Fibroblast of the aortic adventitia (primary cell): ENCODE measurements around the gene ACO2. TPM values are rescaled to one million over a fixed set of nuclear protein-coding genes. Genes with fewer than 3 reads are reported as not detected.

ENCODE experiments used
- DNase-seq: peaks from one replicate; pipeline ENCODE4 v3.0.0-alpha.2; 2010; ENCODE audit warnings: low read depth
- H3K4me3 ChIP-seq: 2 replicates; pipeline ENCODE4 v1.5.1; 2011; ENCODE audit warnings: low read depth, mild to moderate bottlenecking, control low read depth, low read length, moderate library complexity
- CTCF ChIP-seq: IDR thresholded peaks from 2 replicates; pipeline ENCODE4 v1.5.1; 2011; ENCODE audit warnings: mild to moderate bottlenecking, low read length, control low read depth, inconsistent platforms; ENCODE audit not compliant: insufficient read depth
- total RNA-seq: library from RNA; depleted of rRNA; stranded (reverse); fragments of >200 nt; gene quantifications from 2 replicates; pipeline ENCODE4 v1.2.3, GENCODE V29; 2012; ENCODE audit warnings: low replicate concordance

ACO2 gene
- total RNA-seq, 1 donor = 45.9 TPM

- peak; percentile 6 for DNase-seq
- H3K4me3 ChIP-seq = peak overlapping the region; percentile 95
- no peak for TF ChIP-seq CTCF
Measured at GRCh38 chr22:41445129-41446056, 23.5 kb upstream of the ACO2 start.

- H3K4me3 ChIP-seq = peak overlapping the region; percentile 95
- peak; percentile 6 for DNase-seq
- TF ChIP-seq CTCF = no peak
Measured at GRCh38 chr22:41446057-41446501, 22.8 kb upstream of the ACO2 start.

GRCh38 chr22:41446639-41447434 is 22.1 kb upstream of the ACO2 start, which contains the start of gene TOB2:
TOB2 (minus strand) TSS chr22:41446801; CDS start chr22:41437345, 9,456 bp downstream.
- peak; percentile 94 for DNase-seq
- TF ChIP-seq CTCF = no peak

GRCh38 chr22:41447435-41448188 is 21.3 kb upstream of the ACO2 start:
- peak; percentile 53 for DNase-seq
- TF ChIP-seq CTCF = no peak
- H3K4me3 ChIP-seq = peak overlapping the region; percentile 95

More at GRCh38 chr22:41446639-41447434, 22.1 kb upstream of the ACO2 start, which contains the start of gene TOB2:
- H3K4me3 ChIP-seq = peak within 1 kb of the TSS; percentile 95

- no peak for TF ChIP-seq CTCF
- H3K4me3 ChIP-seq = peak overlapping the region; percentile 95
- peak; percentile 99 for DNase-seq
Measured at GRCh38 chr22:41448189-41448808, 20.6 kb upstream of the ACO2 start.
